GM19023 (cell line): ENCODE results near the gene SCNN1B.
A peak's percentile ranks its signal among the peaks of the same experiment; 100 is the strongest.

Experiments
- ATAC-seq: cut with Tn5 transposase; IDR thresholded peaks from one replicate; pipeline ENCODE4 v1.9.1; 2021; ENCODE audit warnings: mild to moderate bottlenecking, moderate library complexity; ENCODE audit not compliant: unreplicated experiment

Gene SCNN1B

GRCh38 chr16:23320693-23321092 lies 18.6 kb downstream of the SCNN1B start:
- no peak for ATAC-seq

- ATAC-seq: no peak
Observed at GRCh38 chr16:23321206-23321875, 19.2 kb downstream of the SCNN1B start.

- no peak for ATAC-seq
Observed at GRCh38 chr16:23323224-23324030, 21.3 kb downstream of the SCNN1B start.

GRCh38 chr16:23324727-23325126 lies 22.6 kb downstream of the SCNN1B start:
- ATAC-seq: no peak

- no peak for ATAC-seq
Observed at GRCh38 chr16:23327836-23328235, 25.7 kb downstream of the SCNN1B start.

- no peak for ATAC-seq
Observed at GRCh38 chr16:23330161-23330560, 28.1 kb downstream of the SCNN1B start.

GRCh38 chr16:23330583-23331249 lies 28.6 kb downstream of the SCNN1B start:
- ATAC-seq: no peak

GRCh38 chr16:23333034-23333579 lies 31.0 kb downstream of the SCNN1B start:
- no peak for ATAC-seq

GRCh38 chr16:23333831-23334456 lies 31.8 kb downstream of the SCNN1B start:
- ATAC-seq: no peak

GRCh38 chr16:23334457-23334853 lies 32.4 kb downstream of the SCNN1B start:
- peak; percentile 39 for ATAC-seq

GRCh38 chr16:23334950-23335349 lies 32.8 kb downstream of the SCNN1B start:
- ATAC-seq: no peak

- ATAC-seq: no peak
Observed at GRCh38 chr16:23337836-23338550, 35.9 kb downstream of the SCNN1B start.

GRCh38 chr16:23339787-23340186 lies 37.7 kb downstream of the SCNN1B start:
- no peak for ATAC-seq

GRCh38 chr16:23342083-23342640 lies 40.1 kb downstream of the SCNN1B start:
- no peak for ATAC-seq

- ATAC-seq: no peak
Observed at GRCh38 chr16:23343643-23344612, 41.8 kb downstream of the SCNN1B start.

- ATAC-seq: no peak
Observed at GRCh38 chr16:23345237-23345636, 43.1 kb downstream of the SCNN1B start.

GRCh38 chr16:23348579-23349469 lies 46.7 kb downstream of the SCNN1B start:
- no peak for ATAC-seq

GRCh38 chr16:23351360-23351759 lies 49.3 kb downstream of the SCNN1B start:
- ATAC-seq: no peak
